ENCODE results near the gene FBXW5.

The FBXW5 gene

GRCh38 chr9:136978073-136978864, 33.7 kb upstream of the FBXW5 start:
- in situ Hi-C loops (cut with HindIII; ENCODE audit: low sequenced_read_pairs): no loop called here

GRCh38 chr9:136977649-136978072, 33.1 kb upstream of the FBXW5 start:
- in situ Hi-C loops (cut with HindIII; ENCODE audit: low sequenced_read_pairs): no loop called here

- in situ Hi-C loops (cut with HindIII; ENCODE audit: low sequenced_read_pairs): no loop called here
Observed at GRCh38 chr9:136977223-136977622, 32.7 kb upstream of the FBXW5 start, which contains the start of gene PTGDS. Gene PTGDS, plus strand, starts transcription at chr9:136977504. Its CDS starts 75 bp downstream, at chr9:136977579.

- in situ Hi-C loops (cut with HindIII; ENCODE audit: low sequenced_read_pairs): no loop called here
Observed at GRCh38 chr9:136975644-136976043, 31.1 kb upstream of the FBXW5 start.

- in situ Hi-C loops (cut with HindIII; ENCODE audit: low sequenced_read_pairs): loop anchor here (5.0 kb wide), 1 partner anchor 52 kb away; the partner anchor contains the start of gene ABCA2
Observed at GRCh38 chr9:136974817-136975535, 30.4 kb upstream of the FBXW5 start.

GRCh38 chr9:136973618-136974617, 29.4 kb upstream of the FBXW5 start:
- in situ Hi-C loops (cut with HindIII; ENCODE audit: low sequenced_read_pairs): loop anchor here (5.0 kb wide), 1 partner anchor 53 kb away; the partner anchor contains the start of gene ABCA2

GRCh38 chr9:136972743-136973142, 28.2 kb upstream of the FBXW5 start:
- in situ Hi-C loops (cut with HindIII; ENCODE audit: low sequenced_read_pairs): loop anchor here (5.0 kb wide), 1 partner anchor 55 kb away; the partner anchor contains the start of gene ABCA2

- in situ Hi-C loops (cut with HindIII; ENCODE audit: low sequenced_read_pairs): loop anchor here (5.0 kb wide), 1 partner anchor 55 kb away; the partner anchor contains the start of gene ABCA2
Observed at GRCh38 chr9:136972335-136972734, 27.8 kb upstream of the FBXW5 start.

- in situ Hi-C loops (cut with HindIII; ENCODE audit: low sequenced_read_pairs): loop anchor here (5.0 kb wide), 1 partner anchor 56 kb away; the partner anchor contains the start of gene ABCA2
Observed at GRCh38 chr9:136971746-136972145, 27.2 kb upstream of the FBXW5 start.

GRCh38 chr9:136970361-136970760, 25.8 kb upstream of the FBXW5 start:
- in situ Hi-C loops (cut with HindIII; ENCODE audit: low sequenced_read_pairs): loop anchor here (5.0 kb wide), 1 partner anchor 57 kb away; the partner anchor contains the start of gene ABCA2

GRCh38 chr9:136969774-136970173, 25.2 kb upstream of the FBXW5 start:
- in situ Hi-C loops (cut with HindIII; ENCODE audit: low sequenced_read_pairs): loop anchor here (5.0 kb wide), 1 partner anchor 58 kb away; the partner anchor contains the start of gene ABCA2

- in situ Hi-C loops (cut with HindIII; ENCODE audit: low sequenced_read_pairs): no loop called here
Observed at GRCh38 chr9:136969150-136969549, 24.6 kb upstream of the FBXW5 start.

- in situ Hi-C loops (cut with HindIII; ENCODE audit: low sequenced_read_pairs): no loop called here
Observed at GRCh38 chr9:136968333-136969127, 24.0 kb upstream of the FBXW5 start.

GRCh38 chr9:136965771-136966484, 21.4 kb upstream of the FBXW5 start:
- in situ Hi-C loops (cut with HindIII; ENCODE audit: low sequenced_read_pairs): no loop called here

- in situ Hi-C loops (cut with HindIII; ENCODE audit: low sequenced_read_pairs): no loop called here
Observed at GRCh38 chr9:136964833-136965422, 20.4 kb upstream of the FBXW5 start.

- in situ Hi-C loops (cut with HindIII; ENCODE audit: low sequenced_read_pairs): no loop called here
Observed at GRCh38 chr9:136964171-136964689, 19.7 kb upstream of the FBXW5 start.

- in situ Hi-C loops (cut with HindIII; ENCODE audit: low sequenced_read_pairs): no loop called here
Observed at GRCh38 chr9:136963751-136964150, 19.2 kb upstream of the FBXW5 start.

- in situ Hi-C loops (cut with HindIII; ENCODE audit: low sequenced_read_pairs): no loop called here
Observed at GRCh38 chr9:136963341-136963740, 18.8 kb upstream of the FBXW5 start.

Measured in endothelial cell of hepatic sinusoid (primary cell).